ENCODE data around the gene RAD9B.
"Not testable (repeated sequence)": the region's sequence is repeated elsewhere in the genome, so short reads cannot be mapped to it uniquely, and the experiment has no call there.

RAD9B gene

GRCh38 chr12:110501752-110502738 is at the start of gene RAD9B, which contains the start of gene VPS29:
RAD9B (plus strand) TSS chr12:110502331; CDS start chr12:110502338, 7 bp downstream.
VPS29 (minus strand) TSS chr12:110502111; CDS start chr12:110502051, 60 bp downstream.
- peak; percentile 98 for DNase-seq

GRCh38 chr12:110453569-110454296 is 48.4 kb upstream of the RAD9B start:
- no peak for DNase-seq

GRCh38 chr12:110458756-110459155 is 43.4 kb upstream of the RAD9B start:
- no peak for DNase-seq

GRCh38 chr12:110461189-110461588 is 40.9 kb upstream of the RAD9B start:
- not testable (repeated sequence) for DNase-seq

- DNase-seq: no peak
These were observed 37.1 kb upstream of the RAD9B start for GRCh38 chr12:110465024-110465423.

GRCh38 chr12:110465765-110466164 is 36.4 kb upstream of the RAD9B start:
- not testable (repeated sequence) for DNase-seq

GRCh38 chr12:110466791-110467190 is 35.3 kb upstream of the RAD9B start:
- no peak for DNase-seq

GRCh38 chr12:110467847-110468213 is 34.3 kb upstream of the RAD9B start:
- DNase-seq: no peak

GRCh38 chr12:110468214-110469048 is 33.7 kb upstream of the RAD9B start, which contains the start of the genes FAM216A and GPN3:
FAM216A (plus strand) TSS chr12:110468845; CDS start chr12:110468876, 31 bp downstream.
GPN3 (minus strand) TSS chr12:110468257; CDS start chr12:110468203, 54 bp downstream.
- peak; percentile 99 for DNase-seq

- no peak for DNase-seq
These were observed 26.7 kb upstream of the RAD9B start for GRCh38 chr12:110475426-110475825.

- DNase-seq: no peak
These were observed 3.0 kb upstream of the RAD9B start for GRCh38 chr12:110498984-110499706.

- peak; percentile 52 for DNase-seq
These were observed 756 bp upstream of the RAD9B start for GRCh38 chr12:110501399-110501751.

GRCh38 chr12:110503432-110503831 is 1.3 kb downstream of the RAD9B start:
- DNase-seq: no peak

- DNase-seq: no peak
These were observed 3.2 kb downstream of the RAD9B start for GRCh38 chr12:110505332-110505731.

- DNase-seq: no peak
These were observed 6.0 kb downstream of the RAD9B start for GRCh38 chr12:110508071-110508586.

GRCh38 chr12:110513842-110514241 is 11.7 kb downstream of the RAD9B start:
- no peak for DNase-seq

GRCh38 chr12:110514363-110514762 is 12.2 kb downstream of the RAD9B start:
- DNase-seq: no peak

- no peak for DNase-seq
These were observed 14.9 kb downstream of the RAD9B start for GRCh38 chr12:110516995-110517394.

GRCh38 chr12:110518014-110518413 is 15.9 kb downstream of the RAD9B start:
- DNase-seq: not testable (repeated sequence)

- DNase-seq: not testable (repeated sequence)
These were observed 19.0 kb downstream of the RAD9B start for GRCh38 chr12:110520876-110521712.
